NB4 (cell line): ENCODE results near the gene IL34.

Experiments used
- DNase-seq: peaks from one replicate; pipeline ENCODE4 v3.0.0; 2010; ENCODE audit warnings: low read depth
- H3K4me3 ChIP-seq: one replicate; pipeline ENCODE4 v1.5.1; 2011; ENCODE audit warnings: mild to moderate bottlenecking, low read depth, low read length, moderate library complexity
- CTCF ChIP-seq: IDR thresholded peaks from one replicate; pipeline ENCODE4 v1.5.1; 2012; ENCODE audit warnings: low read depth, low read length
- MAX ChIP-seq: IDR thresholded peaks from 2 replicates; pipeline ENCODE4 v1.6.1; 2011; ENCODE audit warnings: low read depth, low read length
- MYC ChIP-seq: IDR thresholded peaks from 2 replicates; pipeline ENCODE4 v1.6.1; 2011; ENCODE audit warnings: low read depth, low read length
- POLR2A ChIP-seq: IDR thresholded peaks from 2 replicates; pipeline ENCODE4 v1.6.1; 2011; ENCODE audit warnings: mild to moderate bottlenecking; ENCODE audit not compliant: insufficient read length; ENCODE audit errors: extremely low read depth

IL34 gene

DNA sequence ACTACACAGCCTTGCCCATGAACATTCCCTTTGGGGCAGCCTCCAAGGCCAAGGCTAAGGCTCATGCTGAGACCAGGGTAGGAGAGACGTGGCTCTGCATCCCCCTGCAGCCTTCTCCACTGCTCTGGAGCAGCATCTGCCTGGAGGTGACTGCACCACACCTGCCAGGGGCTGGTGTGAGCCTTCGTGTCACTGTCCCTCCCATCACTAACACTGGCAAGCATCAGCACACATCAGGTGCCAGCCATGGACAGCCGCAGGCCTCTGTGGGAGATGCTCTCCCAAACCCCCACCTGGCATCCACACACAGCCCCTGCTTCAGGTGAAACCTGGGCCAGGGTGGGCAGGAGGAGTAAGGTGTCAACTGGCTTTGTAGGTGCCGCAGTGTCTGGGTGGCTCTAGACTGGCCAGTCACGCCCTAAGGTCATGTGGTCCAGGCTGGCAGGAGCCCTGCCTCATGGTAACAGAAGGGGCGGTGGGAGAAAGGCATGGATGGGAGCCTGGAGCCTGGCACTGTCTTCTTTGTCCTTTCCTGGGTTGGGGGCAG is 57.5 kb downstream of the IL34 start:
- DNase-seq = no peak
- TF ChIP-seq CTCF (no peak), MAX (no peak), MYC (no peak), POLR2A (no peak)
- H3K4me3 ChIP-seq = no peak overlapping the region

DNA sequence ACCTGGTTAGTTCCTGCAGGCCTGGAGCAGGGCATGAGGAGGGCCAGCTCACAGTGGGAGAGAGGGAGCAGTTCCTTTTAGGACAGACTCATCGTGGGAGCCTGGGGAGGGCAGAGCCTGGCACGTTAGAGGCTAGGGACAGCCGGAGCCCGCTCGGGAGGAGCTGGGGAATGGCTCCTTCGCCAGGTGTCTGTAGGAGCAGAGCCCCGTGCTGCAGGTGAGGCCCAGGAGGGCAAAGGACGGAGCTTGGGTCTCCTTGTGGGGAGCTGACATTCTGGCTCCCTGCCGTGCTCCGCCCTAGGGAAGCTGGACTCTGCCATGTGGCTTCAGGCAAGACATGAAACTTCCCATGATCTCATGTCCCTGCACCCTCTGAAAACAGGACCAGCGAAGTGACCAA is 58.2 kb downstream of the IL34 start:
- no peak overlapping the region for H3K4me3 ChIP-seq
- DNase-seq = no peak
- TF ChIP-seq POLR2A (no peak), MYC (no peak), MAX (no peak), CTCF (no peak)

- no peak overlapping the region for H3K4me3 ChIP-seq
- DNase-seq = no peak
- TF ChIP-seq MYC (no peak), MAX (no peak), CTCF (no peak), POLR2A (no peak)
Observed at GRCh38 chr16:70705056-70705455, 58.7 kb downstream of the IL34 start.

GRCh38 chr16:70706948-70707465 is 60.6 kb downstream of the IL34 start:
- DNase-seq = no peak
- TF ChIP-seq MAX (no peak), CTCF (no peak), POLR2A (no peak), MYC (no peak)
- no peak overlapping the region for H3K4me3 ChIP-seq

- DNase-seq = no peak
- TF ChIP-seq CTCF (no peak), MAX (no peak), POLR2A (no peak), MYC (no peak)
Observed at GRCh38 chr16:70708366-70709246, 62.2 kb downstream of the IL34 start.

More at GRCh38 chr16:70708366-70709246, 62.2 kb downstream of the IL34 start:
- H3K4me3 ChIP-seq = no peak overlapping the region
